HepG2 (cell line): ENCODE data around the gene CDYL. TPM values are rescaled to one million over a fixed set of nuclear protein-coding genes. Genes with fewer than 3 reads are reported as not detected.
A peak's percentile ranks its signal among the peaks of the same experiment; 100 is the strongest.

ENCODE experiments used
- BRCA1 ChIP-seq: sonication (generic); formaldehyde crosslinking; IDR thresholded peaks from 2 replicates; pipeline ENCODE4 v1.4.0; 2020; ENCODE audit warnings: missing genetic modification reagents
- CREB1 ChIP-seq, 2 experiments: fragments of 450-650 bp in 1 of 2; IDR thresholded peaks; 2 replicates each; pipeline ENCODE4 v1.6.1; 2016 to 2017; ENCODE audit warnings: control low read depth in 1 of 2, mild to moderate bottlenecking in 1 of 2, missing compliant biosample characterization in 1 of 2, missing genetic modification characterization in 1 of 2
- EZH2 ChIP-seq: conservative IDR thresholded peaks from 2 replicates; pipeline ENCODE4 v1.6.1; 2012; ENCODE audit warnings: mild to moderate bottlenecking, low read depth, low read length, moderate library complexity
- GTF2F1 ChIP-seq: fragments of 150-350 bp; IDR thresholded peaks from 2 replicates; pipeline ENCODE4 v1.6.1; 2014; ENCODE audit warnings: low read length
- GTF3A ChIP-seq: sonication (generic); formaldehyde crosslinking; conservative IDR thresholded peaks from 2 replicates; pipeline ENCODE4 v1.4.0; 2020; ENCODE audit warnings: mild to moderate bottlenecking, missing genetic modification reagents
- HDAC2 ChIP-seq: sonication (generic); formaldehyde crosslinking; IDR thresholded peaks from 2 replicates; pipeline ENCODE4 v1.4.0; 2020; ENCODE audit warnings: missing genetic modification reagents
- HDAC6 ChIP-seq: fragments of 200-600 bp; sonication (generic); IDR thresholded peaks from 2 replicates; pipeline ENCODE4 v1.7.0; 2017; ENCODE audit warnings: mild to moderate bottlenecking, antibody characterized with exemption, low read length, low read depth
- HMG20A ChIP-seq: IDR thresholded peaks from 2 replicates; pipeline ENCODE4 v1.6.1; 2016; ENCODE audit warnings: borderline replicate concordance
- HNF4G ChIP-seq, 2 experiments: sonication (generic) in 1 of 2; formaldehyde crosslinking in 1 of 2; IDR thresholded peaks; 2 replicates each; pipeline versions ENCODE4 v1.4.0 to v1.6.1; 2011 to 2020; ENCODE audit warnings: borderline replicate concordance in 2 of 2, low read depth in 2 of 2, mild to moderate bottlenecking in 2 of 2, low read length in 1 of 2, missing genetic modification reagents in 1 of 2, moderate library complexity in 1 of 2
- RXRB ChIP-seq: IDR thresholded peaks from 2 replicates; pipeline ENCODE4 v1.6.1; 2016; ENCODE audit warnings: borderline replicate concordance, missing genetic modification reagents, missing compliant biosample characterization
- SALL1 ChIP-seq: sonication (generic); formaldehyde crosslinking; IDR thresholded peaks from 2 replicates; pipeline ENCODE4 v1.8.0; 2022; ENCODE audit warnings: mild to moderate bottlenecking, missing genetic modification reagents
- SAP130 ChIP-seq: IDR thresholded peaks from 2 replicates; pipeline ENCODE4 v1.6.1; 2016; ENCODE audit warnings: low read depth
- SOX13 ChIP-seq, 3 experiments: fragments of 450-650 bp in 1 of 3; sonication (generic) in 1 of 3; formaldehyde crosslinking in 1 of 3; IDR thresholded peaks in 2 of 3; conservative IDR thresholded peaks in 1 of 3; 2 replicates each; pipeline versions ENCODE4 v1.5.0 to v1.6.1; 2016 to 2020; ENCODE audit warnings: antibody characterized with exemption in 1 of 3, mild to moderate bottlenecking in 1 of 3, missing compliant biosample characterization in 1 of 3, missing genetic modification reagents in 1 of 3, moderate library complexity in 1 of 3
- SP1 ChIP-seq, 2 experiments: fragments of 450-650 bp in 1 of 2; sonication (generic) in 1 of 2; formaldehyde crosslinking in 1 of 2; IDR thresholded peaks; 2 replicates each; pipeline versions ENCODE4 v1.4.0 to v1.6.1; 2016 to 2020; ENCODE audit warnings: missing genetic modification reagents in 1 of 2
- ZNF839 ChIP-seq: sonication (generic); formaldehyde crosslinking; IDR thresholded peaks from 2 replicates; pipeline ENCODE4 v1.4.0; 2020; ENCODE audit warnings: missing genetic modification reagents, mild to moderate bottlenecking, borderline replicate concordance
- ZSCAN9 ChIP-seq: IDR thresholded peaks from 2 replicates; pipeline ENCODE4 v1.6.1; 2016; ENCODE audit warnings: borderline replicate concordance
- polyA plus RNA-seq, 8 experiments: library from polyadenylated mRNA; depleted of rRNA in 3 of 8; stranded (reverse) in 7 of 8; unstranded in 1 of 8; fragments of >200 nt; fragmentation: Illumina TruSeq in 4 of 8; extraction: Trizol in 4 of 8; gene quantifications; 2 replicates each; pipeline versions ENCODE4 v1.2.1 to v1.2.3, GENCODE V29; 2011 to 2016; ENCODE audit warnings: low read depth in 4 of 8, missing spikeins in 1 of 8, mixed read lengths in 1 of 8; ENCODE audit not compliant: insufficient read depth in 1 of 8
- total RNA-seq, 5 experiments: library from RNA; depleted of rRNA; stranded (reverse); fragments of >200 nt; fragmentation: Illumina TruSeq; extraction: Trizol; gene quantifications; 2 replicates each; pipeline ENCODE4 v1.2.3, GENCODE V29; 2016; ENCODE audit warnings: low read depth in 1 of 5
- TF ChIP-seq, protein P1 (sequence below): sonication (generic); formaldehyde crosslinking; IDR thresholded peaks from 2 replicates; pipeline ENCODE4 v1.5.0; 2020; ENCODE audit warnings: missing genetic modification reagents
- TF ChIP-seq, protein P2 (sequence below): sonication (generic); formaldehyde crosslinking; conservative IDR thresholded peaks from 2 replicates; pipeline ENCODE4 v1.5.0; 2020; ENCODE audit warnings: missing genetic modification reagents
- TF ChIP-seq, protein P3 (sequence below): sonication (generic); formaldehyde crosslinking; IDR thresholded peaks from 2 replicates; pipeline ENCODE4 v1.9.0; 2022; ENCODE audit warnings: missing genetic modification reagents, mild to moderate bottlenecking, borderline replicate concordance
- TF ChIP-seq, protein P4 (sequence below): sonication (generic); formaldehyde crosslinking; IDR thresholded peaks from 2 replicates; pipeline ENCODE4 v1.4.0; 2020; ENCODE audit warnings: mild to moderate bottlenecking, missing genetic modification reagents
- TF ChIP-seq, protein P5 (sequence below): sonication (generic); formaldehyde crosslinking; IDR thresholded peaks from 2 replicates; pipeline ENCODE4 v1.5.1; 2020; ENCODE audit warnings: missing genetic modification reagents, mild to moderate bottlenecking, borderline replicate concordance

Gene CDYL
- total and polyA plus RNA-seq, 2 of the 13 experiments (the other 11 are each of a cell fraction or from before 2014, with no cell fraction given): 22.8 to 105 TPM

DNA sequence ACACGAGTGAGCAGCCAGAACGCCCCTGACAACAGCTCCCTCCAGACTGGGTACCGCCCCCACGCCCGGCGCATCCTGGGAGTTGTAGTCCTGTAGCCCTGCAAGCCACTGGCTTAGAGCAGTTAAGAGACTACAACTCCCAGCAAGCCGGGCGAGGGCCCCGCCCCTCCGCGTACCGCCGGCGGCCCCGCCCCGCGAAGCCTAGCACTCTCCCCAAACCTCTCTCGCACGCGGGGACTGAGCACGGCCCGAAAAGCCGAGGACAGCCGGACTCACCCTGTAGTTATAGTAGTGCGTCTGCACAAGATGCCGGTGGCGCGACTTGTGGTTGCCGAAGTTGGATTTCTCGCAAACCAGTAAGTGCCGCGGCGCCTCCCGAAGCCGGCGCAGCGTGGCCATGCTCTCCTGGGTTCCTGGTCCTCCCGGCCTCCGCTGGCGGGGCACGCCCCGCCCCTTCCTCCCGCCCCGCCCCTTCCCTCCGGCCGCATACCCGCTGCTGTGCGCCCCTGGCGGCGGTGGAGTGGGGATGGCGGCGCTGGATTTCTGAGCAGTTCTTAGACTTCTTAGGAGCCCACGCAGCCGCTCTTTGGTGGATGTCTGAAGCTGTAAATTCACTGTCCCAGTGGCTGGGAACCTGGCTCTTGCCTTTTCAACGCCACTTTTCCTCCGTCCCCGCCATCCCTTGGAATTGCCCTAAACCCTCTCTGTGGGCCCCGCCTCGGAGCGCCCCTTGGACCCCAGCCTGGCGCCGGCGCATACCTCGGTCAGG, 227.6 kb downstream of the CDYL start, which contains the start of gene RPP40 (continued):
- TF ChIP-seq, protein P1, sequence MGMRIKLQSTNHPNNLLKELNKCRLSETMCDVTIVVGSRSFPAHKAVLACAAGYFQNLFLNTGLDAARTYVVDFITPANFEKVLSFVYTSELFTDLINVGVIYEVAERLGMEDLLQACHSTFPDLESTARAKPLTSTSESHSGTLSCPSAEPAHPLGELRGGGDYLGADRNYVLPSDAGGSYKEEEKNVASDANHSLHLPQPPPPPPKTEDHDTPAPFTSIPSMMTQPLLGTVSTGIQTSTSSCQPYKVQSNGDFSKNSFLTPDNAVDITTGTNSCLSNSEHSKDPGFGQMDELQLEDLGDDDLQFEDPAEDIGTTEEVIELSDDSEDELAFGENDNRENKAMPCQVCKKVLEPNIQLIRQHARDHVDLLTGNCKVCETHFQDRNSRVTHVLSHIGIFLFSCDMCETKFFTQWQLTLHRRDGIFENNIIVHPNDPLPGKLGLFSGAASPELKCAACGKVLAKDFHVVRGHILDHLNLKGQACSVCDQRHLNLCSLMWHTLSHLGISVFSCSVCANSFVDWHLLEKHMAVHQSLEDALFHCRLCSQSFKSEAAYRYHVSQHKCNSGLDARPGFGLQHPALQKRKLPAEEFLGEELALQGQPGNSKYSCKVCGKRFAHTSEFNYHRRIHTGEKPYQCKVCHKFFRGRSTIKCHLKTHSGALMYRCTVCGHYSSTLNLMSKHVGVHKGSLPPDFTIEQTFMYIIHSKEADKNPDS (CRISPR knock-in tag): no peak
- TF ChIP-seq SOX13 (IDR thresholded peaks at IDR 0.05) (no peak), SOX13 (CRISPR knock-in tag; conservative IDR thresholded peaks at IDR 0.05 in 1 of 2, IDR thresholded peaks at IDR 0.05 in 1 of 2) (peak in 1 of 2 experiments; percentile 7; a peak in 1 of 4 replicates), HMG20A (CRISPR knock-in tag) (no peak; the same call in 1 of the 2 replicates), RXRB (CRISPR knock-in tag) (peak; percentile 9; the same call in 1 of the 2 replicates), HDAC6 (no peak), HDAC2 (peak; percentile 17; the same call in 1 of the 2 replicates), HNF4G (IDR thresholded peaks at IDR 0.05; ENCODE audit: borderline replicate concordance, low read depth, low read length) (peak; percentile 88), HNF4G (CRISPR knock-in tag; IDR thresholded peaks at IDR 0.05; ENCODE audit: borderline replicate concordance, low read depth) (0 out of 2 replicates have a peak, but pooled peaks have one; percentile 59), GTF2F1 (no peak), BRCA1 (CRISPR knock-in tag) (peak; percentile 80; the same call in 1 of the 2 replicates), ZNF839 (CRISPR knock-in tag) (no peak), CREB1 (IDR thresholded peaks at IDR 0.05) (peak; percentile 38; the same call in 1 of the 2 replicates), CREB1 (CRISPR knock-in tag; IDR thresholded peaks at IDR 0.05) (peak; percentile 89), SP1 (IDR thresholded peaks at IDR 0.05) (peak; percentile 78), SP1 (CRISPR knock-in tag; IDR thresholded peaks at IDR 0.05) (peak; percentile 99), GTF3A (no peak), EZH2 (no peak), ZSCAN9 (CRISPR knock-in tag) (peak; percentile 95), SAP130 (CRISPR knock-in tag) (peak; percentile 97), SALL1 (peak; percentile 87)
- TF ChIP-seq, protein P2, sequence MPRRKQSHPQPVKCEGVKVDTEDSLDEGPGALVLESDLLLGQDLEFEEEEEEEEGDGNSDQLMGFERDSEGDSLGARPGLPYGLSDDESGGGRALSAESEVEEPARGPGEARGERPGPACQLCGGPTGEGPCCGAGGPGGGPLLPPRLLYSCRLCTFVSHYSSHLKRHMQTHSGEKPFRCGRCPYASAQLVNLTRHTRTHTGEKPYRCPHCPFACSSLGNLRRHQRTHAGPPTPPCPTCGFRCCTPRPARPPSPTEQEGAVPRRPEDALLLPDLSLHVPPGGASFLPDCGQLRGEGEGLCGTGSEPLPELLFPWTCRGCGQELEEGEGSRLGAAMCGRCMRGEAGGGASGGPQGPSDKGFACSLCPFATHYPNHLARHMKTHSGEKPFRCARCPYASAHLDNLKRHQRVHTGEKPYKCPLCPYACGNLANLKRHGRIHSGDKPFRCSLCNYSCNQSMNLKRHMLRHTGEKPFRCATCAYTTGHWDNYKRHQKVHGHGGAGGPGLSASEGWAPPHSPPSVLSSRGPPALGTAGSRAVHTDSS (CRISPR knock-in tag): peak; percentile 84; the same call in 1 of the 2 replicates
- TF ChIP-seq, protein P3, sequence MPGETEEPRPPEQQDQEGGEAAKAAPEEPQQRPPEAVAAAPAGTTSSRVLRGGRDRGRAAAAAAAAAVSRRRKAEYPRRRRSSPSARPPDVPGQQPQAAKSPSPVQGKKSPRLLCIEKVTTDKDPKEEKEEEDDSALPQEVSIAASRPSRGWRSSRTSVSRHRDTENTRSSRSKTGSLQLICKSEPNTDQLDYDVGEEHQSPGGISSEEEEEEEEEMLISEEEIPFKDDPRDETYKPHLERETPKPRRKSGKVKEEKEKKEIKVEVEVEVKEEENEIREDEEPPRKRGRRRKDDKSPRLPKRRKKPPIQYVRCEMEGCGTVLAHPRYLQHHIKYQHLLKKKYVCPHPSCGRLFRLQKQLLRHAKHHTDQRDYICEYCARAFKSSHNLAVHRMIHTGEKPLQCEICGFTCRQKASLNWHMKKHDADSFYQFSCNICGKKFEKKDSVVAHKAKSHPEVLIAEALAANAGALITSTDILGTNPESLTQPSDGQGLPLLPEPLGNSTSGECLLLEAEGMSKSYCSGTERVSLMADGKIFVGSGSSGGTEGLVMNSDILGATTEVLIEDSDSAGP (CRISPR knock-in tag): peak; percentile 85
- TF ChIP-seq, protein P4, sequence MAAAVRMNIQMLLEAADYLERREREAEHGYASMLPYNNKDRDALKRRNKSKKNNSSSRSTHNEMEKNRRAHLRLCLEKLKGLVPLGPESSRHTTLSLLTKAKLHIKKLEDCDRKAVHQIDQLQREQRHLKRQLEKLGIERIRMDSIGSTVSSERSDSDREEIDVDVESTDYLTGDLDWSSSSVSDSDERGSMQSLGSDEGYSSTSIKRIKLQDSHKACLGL (CRISPR knock-in tag): peak; percentile 99
- TF ChIP-seq, protein P5, sequence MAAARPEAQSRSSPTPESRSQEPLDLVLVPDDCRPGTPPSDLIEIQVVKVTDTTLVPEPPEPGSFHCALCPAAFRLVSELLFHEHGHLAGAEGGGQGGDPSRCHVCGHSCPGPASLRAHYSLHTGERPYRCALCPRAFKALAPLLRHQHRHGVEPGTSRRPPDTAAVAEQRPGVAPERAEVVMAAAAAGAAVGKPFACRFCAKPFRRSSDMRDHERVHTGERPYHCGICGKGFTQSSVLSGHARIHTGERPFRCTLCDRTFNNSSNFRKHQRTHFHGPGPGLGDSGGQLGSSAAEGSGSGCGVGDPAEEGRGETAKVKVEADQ (CRISPR knock-in tag): peak; percentile 91
